Embryonic facial prominence (tissue), 1 donor: ENCODE results near the gene MIOX.

Source experiments
- DNase-seq: peaks from one replicate; pipeline ENCODE4 v3.0.0-alpha.2; 2016; ENCODE audit errors: extremely low spot score

Gene MIOX

GRCh38 chr22:50489363-50490243 lies 2.9 kb downstream of the MIOX start:
- DNase-seq = no peak

GRCh38 chr22:50490531-50491308 lies 4.1 kb downstream of the MIOX start:
- DNase-seq = no peak

GRCh38 chr22:50497093-50497492 lies 10.4 kb downstream of the MIOX start:
- no peak for DNase-seq

- no peak for DNase-seq
These were observed 11.7 kb downstream of the MIOX start for GRCh38 chr22:50498322-50498890.

- DNase-seq = no peak
These were observed 13.8 kb downstream of the MIOX start for GRCh38 chr22:50500452-50500851.

GRCh38 chr22:50502096-50502495 lies 15.4 kb downstream of the MIOX start:
- DNase-seq = no peak

GRCh38 chr22:50502628-50503474 lies 16.2 kb downstream of the MIOX start:
- no peak for DNase-seq

- DNase-seq = no peak
These were observed 17.0 kb downstream of the MIOX start for GRCh38 chr22:50503475-50504145.

GRCh38 chr22:50504369-50505211 lies 17.9 kb downstream of the MIOX start:
- DNase-seq = no peak

- DNase-seq = no peak
These were observed 18.7 kb downstream of the MIOX start for GRCh38 chr22:50505276-50505775.

GRCh38 chr22:50505776-50506610 lies 19.3 kb downstream of the MIOX start:
- no peak for DNase-seq

- no peak for DNase-seq
These were observed 20.2 kb downstream of the MIOX start for GRCh38 chr22:50506611-50507420.

- no peak for DNase-seq
These were observed 20.8 kb downstream of the MIOX start, which contains the start of gene LMF2 for GRCh38 chr22:50507421-50507990. Gene LMF2 (minus strand): TSS chr22:50507702. CDS start chr22:50507675, 27 bp downstream.

GRCh38 chr22:50507991-50508884 lies 21.6 kb downstream of the MIOX start, which contains the start of gene NCAPH2:
Gene NCAPH2 (plus strand): TSS chr22:50508224. CDS start chr22:50508338, 114 bp downstream.
- peak; percentile 97 for DNase-seq

GRCh38 chr22:50508897-50509296 lies 22.2 kb downstream of the MIOX start:
- no peak for DNase-seq

- DNase-seq = no peak
These were observed 26.5 kb downstream of the MIOX start for GRCh38 chr22:50513175-50513574.
